NCI-H510A (cell line): ENCODE data around the gene ABCB11.
"Not testable (repeated sequence)": the region's sequence is repeated elsewhere in the genome, so short reads cannot be mapped to it uniquely, and the experiment has no call there.

ENCODE experiments used
- DNase-seq: peaks from one replicate; lab custom pipeline; 2025; lab: John Stamatoyannopoulos, UW

ABCB11 gene

DNA sequence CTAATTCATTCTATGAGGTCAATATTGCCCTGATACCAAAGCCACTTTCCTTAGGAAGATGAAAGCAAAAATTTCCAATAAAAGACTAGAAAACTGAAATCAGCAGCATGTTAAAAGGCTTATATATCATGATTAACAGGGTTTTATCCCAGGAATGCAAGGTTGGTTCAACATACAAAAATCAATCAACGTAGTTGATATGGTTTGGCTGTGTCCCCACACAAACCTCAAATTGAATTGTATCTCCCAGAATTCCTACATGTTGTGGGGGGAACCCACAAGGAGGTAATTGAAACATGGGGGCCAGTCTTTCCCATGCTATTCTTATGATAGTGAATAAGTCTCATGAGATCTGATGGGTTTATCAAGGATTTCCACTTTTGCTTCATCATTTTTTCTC is 11.7 kb upstream of the ABCB11 start:
- no peak for DNase-seq

- no peak for DNase-seq
Observed at GRCh38 chr2:169041594-169041993, 10.5 kb upstream of the ABCB11 start.

DNA sequence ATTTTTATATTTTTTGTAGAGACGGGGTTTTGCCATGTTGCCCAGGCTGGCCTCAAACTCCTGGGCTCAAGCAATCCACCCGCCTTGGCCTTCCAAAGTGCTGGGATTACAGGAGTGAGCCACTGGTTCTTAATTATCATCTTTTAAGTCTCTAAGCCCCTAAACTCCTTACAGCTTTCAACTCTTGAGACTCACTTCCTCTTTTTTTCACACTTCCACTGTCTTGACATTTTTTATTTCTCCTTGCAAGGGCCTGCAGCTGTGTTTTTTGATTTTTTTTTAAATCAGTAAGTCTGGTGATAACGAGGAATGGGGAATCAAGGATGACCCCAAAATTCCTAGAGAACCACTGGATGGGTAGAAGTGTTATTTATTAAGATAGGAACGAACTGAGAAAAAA is 8.6 kb upstream of the ABCB11 start:
- DNase-seq: no peak

- no peak for DNase-seq
Observed at GRCh38 chr2:169038338-169038757, 7.2 kb upstream of the ABCB11 start.

DNA sequence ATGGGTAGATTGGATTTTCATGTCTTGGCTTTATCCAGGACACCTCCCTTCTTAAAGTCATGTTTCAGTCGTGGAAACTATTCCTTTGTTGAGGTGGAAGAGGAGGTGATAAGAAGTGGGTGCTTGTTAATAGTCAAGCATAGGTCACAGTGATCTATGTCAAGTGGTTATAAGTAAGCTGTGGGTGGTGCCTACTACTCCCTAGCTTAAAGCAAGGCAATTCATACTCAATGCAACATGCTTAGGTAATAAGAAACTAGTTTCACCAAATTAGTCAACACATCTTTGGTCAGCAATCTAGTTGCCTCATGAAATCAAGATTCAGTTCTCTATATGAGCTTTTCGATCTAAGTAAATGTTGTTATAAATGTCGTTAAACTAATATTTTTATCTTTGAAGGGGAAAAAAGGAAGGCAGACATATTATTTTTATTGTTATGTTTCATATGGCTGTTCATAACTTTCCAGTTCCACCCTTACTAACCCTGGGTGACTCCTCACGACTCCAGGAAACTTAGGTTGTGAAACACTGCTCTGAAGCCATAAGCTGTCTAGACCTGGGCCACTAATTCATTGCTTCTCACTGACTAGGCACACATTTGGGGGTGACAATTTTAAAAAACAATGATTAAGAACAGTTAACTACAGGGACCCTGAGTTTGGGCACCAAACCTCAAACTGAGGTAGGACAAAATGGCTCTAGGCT is 5.8 kb upstream of the ABCB11 start:
- no peak for DNase-seq

- no peak for DNase-seq
Observed at GRCh38 chr2:169035887-169036286, 4.8 kb upstream of the ABCB11 start.

DNA sequence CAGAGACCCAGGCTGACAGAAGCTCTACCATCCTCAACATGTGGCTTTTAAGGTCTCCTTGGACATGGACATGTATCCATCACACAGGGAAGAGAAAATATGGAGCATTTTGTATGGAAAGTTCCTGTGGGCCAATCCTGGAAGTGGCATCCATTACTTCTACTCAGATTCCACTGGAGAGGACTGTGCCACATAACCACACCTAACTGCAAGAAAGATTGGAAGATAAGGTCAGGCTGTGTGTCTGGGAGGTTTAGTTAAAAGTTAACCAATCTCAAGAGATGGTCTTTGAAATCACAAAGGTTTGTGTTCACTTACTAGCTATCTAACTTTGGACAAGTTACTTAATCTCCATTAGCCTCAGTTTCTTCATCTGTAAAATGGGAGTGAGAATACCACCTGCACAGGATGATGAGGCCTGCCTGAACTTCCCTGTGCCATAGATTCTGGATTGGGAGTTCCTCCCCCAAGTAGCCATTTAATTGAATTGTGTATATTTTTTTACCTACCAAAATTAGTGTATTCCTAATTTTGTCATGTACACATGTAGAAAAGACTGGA is 3.9 kb upstream of the ABCB11 start:
- no peak for DNase-seq

DNA sequence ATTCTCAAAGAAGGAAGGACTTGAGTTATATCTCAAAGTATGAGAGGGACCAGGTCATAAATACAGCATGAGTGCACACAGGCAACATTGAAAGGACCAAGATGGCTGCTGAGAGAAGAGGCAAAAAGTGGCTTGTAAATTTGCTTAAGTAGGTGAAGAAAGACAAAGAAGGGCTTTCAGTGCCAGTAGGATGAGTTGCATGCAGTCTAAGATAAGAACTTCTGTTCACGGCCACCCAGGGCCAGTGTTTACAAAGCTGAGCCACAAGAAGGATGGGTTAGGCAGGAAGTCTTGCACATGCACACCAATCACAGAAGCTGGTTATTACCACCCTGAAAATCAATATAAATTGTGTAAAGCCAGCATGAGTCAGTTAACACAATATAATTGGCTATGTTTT is 3.1 kb upstream of the ABCB11 start:
- no peak for DNase-seq

DNA sequence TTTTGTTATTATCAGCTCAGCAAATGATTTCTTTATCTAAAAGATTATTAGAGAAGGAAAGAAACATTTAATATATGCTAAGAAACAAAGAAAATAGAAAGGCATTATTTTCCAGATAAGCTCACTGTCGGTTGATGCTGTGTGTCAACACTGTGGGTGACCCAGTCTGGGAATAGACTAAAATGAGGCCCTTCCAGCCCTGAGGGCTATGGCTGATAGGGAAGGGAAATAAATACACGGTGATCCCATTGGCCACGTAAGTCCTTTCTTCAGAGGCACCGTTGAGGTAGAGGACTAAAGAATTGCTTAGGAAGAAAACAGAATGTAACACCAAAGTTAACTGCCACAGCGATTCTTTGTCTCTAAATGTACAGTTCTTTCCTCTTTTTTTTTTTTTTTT is 1.8 kb downstream of the ABCB11 start:
- no peak for DNase-seq

DNA sequence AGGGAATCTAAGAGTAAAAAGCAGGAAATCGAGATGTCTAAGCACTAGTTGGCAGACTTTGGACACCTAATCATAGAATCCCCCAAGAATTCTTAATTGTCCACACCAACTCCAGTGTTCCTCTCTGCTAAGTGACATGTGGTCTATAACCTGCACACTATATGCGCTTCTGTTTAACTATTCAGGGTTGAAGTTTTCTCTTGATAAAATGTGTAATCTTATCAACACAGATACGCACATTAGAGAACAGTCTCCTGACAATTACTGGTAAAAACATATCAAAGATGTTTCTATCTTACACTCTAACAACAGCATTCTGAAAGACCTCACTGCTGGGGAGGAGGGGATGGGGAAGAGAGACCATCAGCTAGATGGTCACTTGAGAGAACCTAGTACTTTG is 3.9 kb downstream of the ABCB11 start:
- no peak for DNase-seq

- DNase-seq: no peak
Observed at GRCh38 chr2:169026056-169026455, 5.1 kb downstream of the ABCB11 start.

DNA sequence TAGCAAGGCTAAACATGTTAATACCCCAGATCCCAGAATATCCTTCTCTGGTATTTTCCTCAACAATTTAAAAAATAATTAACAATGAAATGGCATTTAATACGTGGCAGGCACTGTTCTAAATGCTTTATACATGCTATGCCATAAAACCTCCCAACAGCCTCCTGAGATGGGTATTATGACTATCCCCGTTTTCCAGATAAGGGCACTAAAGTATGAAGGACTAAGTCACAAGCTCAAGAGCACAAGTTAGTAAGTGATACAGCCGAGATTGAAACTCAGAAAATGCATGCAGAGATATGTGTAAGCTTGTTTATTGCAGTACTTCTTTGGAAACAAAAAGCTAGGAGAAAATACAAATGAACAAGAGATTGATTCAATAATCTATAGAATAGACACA is 8.0 kb downstream of the ABCB11 start:
- DNase-seq: no peak

GRCh38 chr2:169018390-169018789 is 12.7 kb downstream of the ABCB11 start:
- DNase-seq: no peak

- no peak for DNase-seq
Observed at GRCh38 chr2:169015943-169016342, 15.2 kb downstream of the ABCB11 start.

GRCh38 chr2:169014780-169015179 is 16.3 kb downstream of the ABCB11 start:
- DNase-seq: no peak

DNA sequence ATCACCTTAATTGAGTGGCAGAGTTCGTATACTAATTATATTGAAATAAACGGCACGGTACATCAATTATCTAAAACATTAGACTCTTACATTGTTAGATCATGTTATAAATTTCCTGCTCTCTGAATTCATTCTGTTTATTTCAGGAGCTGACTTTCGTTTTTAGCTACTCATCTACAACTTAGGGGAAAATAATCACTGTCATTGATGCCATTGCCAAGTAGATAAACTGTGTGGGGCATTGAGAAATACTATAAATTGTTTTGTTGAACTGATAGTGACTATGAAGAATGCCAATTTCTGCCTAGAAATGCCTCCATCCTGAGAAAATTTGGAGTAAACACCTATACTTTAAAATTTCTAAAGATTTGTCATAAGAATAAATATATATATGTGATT is 17.5 kb downstream of the ABCB11 start:
- DNase-seq: no peak

- no peak for DNase-seq
Observed at GRCh38 chr2:169012812-169013627, 18.1 kb downstream of the ABCB11 start.

GRCh38 chr2:169012191-169012792 is 18.8 kb downstream of the ABCB11 start:
- not testable (repeated sequence) for DNase-seq

DNA sequence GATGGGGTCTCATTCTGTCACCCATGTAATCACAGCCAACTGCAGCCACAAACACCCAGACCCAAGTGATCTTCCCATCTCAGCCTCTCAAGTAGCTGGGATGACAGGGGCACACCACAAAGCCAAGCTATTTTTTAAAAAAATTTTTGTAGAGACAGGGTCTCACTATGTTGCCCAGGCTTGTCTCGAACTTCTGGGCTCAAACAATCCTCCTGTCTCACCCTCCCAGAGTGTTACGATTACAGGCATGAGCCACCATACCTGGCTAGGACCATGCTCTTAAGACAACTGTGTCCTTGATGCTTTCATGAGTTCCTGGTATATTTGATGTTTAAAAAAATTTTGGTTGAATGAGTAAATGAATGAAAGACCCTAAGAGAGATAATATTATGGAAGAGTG is 19.4 kb downstream of the ABCB11 start:
- DNase-seq: no peak

- DNase-seq: no peak
Observed at GRCh38 chr2:169010633-169011460, 20.3 kb downstream of the ABCB11 start.

GRCh38 chr2:169009865-169010579 is 21.1 kb downstream of the ABCB11 start:
- no peak for DNase-seq
